Thoracic aorta (tissue), 2 donors: ENCODE results near the gene RASD1. TPM values are rescaled to one million over a fixed set of nuclear protein-coding genes. Genes with fewer than 3 reads are reported as not detected.
A peak's percentile ranks its signal among the peaks of the same experiment; 100 is the strongest.

Experiments
- ATAC-seq: fragments of 150-250 bp; one replicate; pipeline ENCODE4 v1.8.0; 2017; ENCODE audit warnings: low read depth; ENCODE audit not compliant: insufficient number of reproducible peaks, low FRiP score
- DNase-seq: peaks from one replicate; pipeline ENCODE4 v3.0.0-alpha.2; 2020; ENCODE audit warnings: low spot score
- H3K27ac ChIP-seq, 2 donors: fragments of 200-600 bp; sonication (generic); 1 replicate in 1 of 2; 2 replicates in 1 of 2; pipeline ENCODE4 v1.5.1; 2016; ENCODE audit warnings: mild to moderate bottlenecking in 2 of 2, moderate library complexity in 2 of 2
- H3K27me3 ChIP-seq: fragments of 200-600 bp; sonication (generic); replicated peaks from 2 replicates; pipeline ENCODE4 v1.6.0; 2016; ENCODE audit warnings: mild to moderate bottlenecking; ENCODE audit not compliant: insufficient read depth
- H3K36me3 ChIP-seq: fragments of 200-600 bp; sonication (generic); one replicate; pipeline ENCODE4 v1.5.1; 2016
- H3K4me1 ChIP-seq, 2 donors: fragments of 200-600 bp; sonication (generic); 1 replicate in 1 of 2; 2 replicates in 1 of 2; pipeline versions ENCODE4 v1.5.1 to v1.6.0; 2016; ENCODE audit warnings: low read depth in 2 of 2, mild to moderate bottlenecking in 1 of 2; ENCODE audit not compliant: control insufficient read depth in 1 of 2
- H3K4me3 ChIP-seq: fragments of 200-600 bp; sonication (generic); 2 replicates; pipeline ENCODE4 v1.5.1; 2016; ENCODE audit warnings: mild to moderate bottlenecking
- H3K9me3 ChIP-seq: fragments of 200-600 bp; sonication (generic); 2 replicates; pipeline ENCODE4 v1.5.1; 2016
- total RNA-seq, 2 donors: library from RNA; depleted of rRNA; stranded (reverse); fragments of >200 nt; gene quantifications; one replicate each; pipeline versions ENCODE4 v1.1.0 to v1.2.3, GENCODE V29; 2016
- TF ChIP-seq, protein P1 (sequence below): fragments of 200-600 bp; sonication (generic); IDR thresholded peaks from one replicate; pipeline ENCODE4 v1.5.1; 2019; ENCODE audit warnings: antibody characterized with exemption

RASD1 gene
- total RNA-seq, 2 donors from 2014 or later: 23.0 to 28.9 TPM

DNA sequence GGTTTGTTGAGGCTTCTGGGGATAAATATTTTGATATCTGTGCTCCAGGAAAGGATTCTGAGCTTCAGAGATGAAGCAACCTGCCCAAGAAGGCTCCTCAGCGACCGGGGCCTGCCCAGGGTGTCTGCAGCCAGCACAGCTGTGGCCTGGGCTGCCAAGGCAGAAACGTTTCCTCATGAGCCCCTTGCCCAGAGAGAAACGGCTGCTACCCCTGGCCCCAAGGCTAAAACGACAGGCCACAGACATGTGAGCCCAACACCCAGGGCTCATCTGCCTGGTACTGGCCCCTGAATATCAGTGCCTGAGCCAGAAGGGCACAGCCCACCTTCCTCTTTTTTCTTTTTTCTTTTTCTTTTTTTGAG lies 45.4 kb upstream of the RASD1 start:
- Histone ChIP-seq H3K36me3 (no peaks in the 10 kb centered on the region), H3K4me3 (no peak overlapping the region), H3K27ac (no peak overlapping the region), H3K27me3 (no peaks in the 10 kb centered on the region), H3K9me3 (no peaks in the 10 kb centered on the region), H3K4me1 (peaks cover 28 to 73% of the 10 kb centered on the region in 2 donors)
- TF ChIP-seq, protein P1, sequence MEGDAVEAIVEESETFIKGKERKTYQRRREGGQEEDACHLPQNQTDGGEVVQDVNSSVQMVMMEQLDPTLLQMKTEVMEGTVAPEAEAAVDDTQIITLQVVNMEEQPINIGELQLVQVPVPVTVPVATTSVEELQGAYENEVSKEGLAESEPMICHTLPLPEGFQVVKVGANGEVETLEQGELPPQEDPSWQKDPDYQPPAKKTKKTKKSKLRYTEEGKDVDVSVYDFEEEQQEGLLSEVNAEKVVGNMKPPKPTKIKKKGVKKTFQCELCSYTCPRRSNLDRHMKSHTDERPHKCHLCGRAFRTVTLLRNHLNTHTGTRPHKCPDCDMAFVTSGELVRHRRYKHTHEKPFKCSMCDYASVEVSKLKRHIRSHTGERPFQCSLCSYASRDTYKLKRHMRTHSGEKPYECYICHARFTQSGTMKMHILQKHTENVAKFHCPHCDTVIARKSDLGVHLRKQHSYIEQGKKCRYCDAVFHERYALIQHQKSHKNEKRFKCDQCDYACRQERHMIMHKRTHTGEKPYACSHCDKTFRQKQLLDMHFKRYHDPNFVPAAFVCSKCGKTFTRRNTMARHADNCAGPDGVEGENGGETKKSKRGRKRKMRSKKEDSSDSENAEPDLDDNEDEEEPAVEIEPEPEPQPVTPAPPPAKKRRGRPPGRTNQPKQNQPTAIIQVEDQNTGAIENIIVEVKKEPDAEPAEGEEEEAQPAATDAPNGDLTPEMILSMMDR: no peak
- ATAC-seq: no peak
- DNase-seq: no peak

DNA sequence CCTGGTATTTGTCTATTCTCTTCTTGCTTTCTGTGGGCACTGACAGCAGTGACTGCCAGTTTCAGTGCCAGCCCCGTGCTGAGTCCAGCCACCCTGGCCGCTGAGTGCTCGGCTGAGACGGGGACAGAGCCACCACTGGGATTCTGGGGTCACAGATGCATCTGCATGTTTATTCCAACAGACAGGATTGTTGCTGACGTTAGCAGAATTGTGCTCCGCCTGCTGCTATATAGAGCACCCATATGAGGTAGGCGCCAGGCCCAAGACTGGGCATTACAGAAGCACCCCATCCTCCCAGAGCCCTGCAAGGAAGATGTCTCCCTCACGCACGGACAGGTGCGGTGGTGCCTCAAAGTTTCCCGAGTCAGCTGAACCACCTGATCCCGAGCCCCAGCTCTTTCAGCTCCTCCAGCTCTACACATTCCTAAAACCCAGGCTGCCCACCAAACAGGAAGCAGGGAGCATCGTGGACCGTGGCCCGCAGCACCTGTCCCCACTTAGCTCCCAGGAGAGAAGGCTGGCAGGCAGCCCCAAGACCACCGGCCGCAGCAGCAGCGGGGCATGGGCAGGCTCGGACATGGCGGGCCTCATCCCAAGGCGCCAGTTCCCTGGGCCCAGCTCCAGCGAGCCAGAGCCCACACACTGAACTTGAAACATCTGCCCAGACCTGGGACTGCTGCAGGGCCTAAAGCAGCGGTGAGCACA lies 44.9 kb upstream of the RASD1 start:
- H3K27me3 ChIP-seq: no peaks in the 10 kb centered on the region
- no peaks in the 10 kb centered on the region for H3K9me3 ChIP-seq
- TF ChIP-seq, protein P1: no peak
- DNase-seq (no peak), ATAC-seq (no peak)
- H3K4me1 ChIP-seq: peaks cover 28 to 74% of the 10 kb centered on the region in 2 donors
- no peaks in the 10 kb centered on the region for H3K36me3 ChIP-seq
- no peak overlapping the region for H3K27ac ChIP-seq
- H3K4me3 ChIP-seq: no peak overlapping the region

DNA sequence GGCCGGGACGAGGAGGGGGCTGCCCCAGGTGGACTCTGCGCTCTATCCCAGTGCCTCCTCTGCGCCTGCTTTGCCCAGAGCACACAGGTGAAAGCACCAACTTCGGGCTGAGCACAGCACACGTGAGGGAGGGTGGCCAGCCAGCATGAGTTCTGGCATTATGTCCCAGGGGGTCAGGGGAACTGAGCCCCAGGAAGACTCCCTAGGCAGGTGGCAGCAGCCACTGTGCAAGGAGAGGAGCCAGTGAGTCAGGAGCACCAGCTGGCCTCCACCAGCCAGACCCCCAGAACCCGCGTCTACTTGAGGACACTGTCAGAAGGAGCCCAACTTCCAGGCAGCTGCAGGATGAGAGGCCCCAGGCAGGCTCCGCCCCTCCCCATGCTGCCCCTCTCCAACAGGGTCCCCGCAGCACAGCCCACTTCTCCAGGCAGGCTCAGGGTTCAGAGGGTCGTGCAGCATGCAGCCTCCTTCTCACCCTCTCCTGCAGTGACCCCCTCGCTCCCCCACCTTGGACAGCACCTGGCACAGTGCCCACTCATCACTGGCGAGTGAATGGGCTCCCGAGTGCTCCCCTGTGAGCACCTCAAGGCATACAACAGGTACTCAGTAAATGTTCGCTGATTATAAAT lies 44.2 kb upstream of the RASD1 start:
- ATAC-seq: no peak
- DNase-seq: no peak
- no peak overlapping the region for H3K4me3 ChIP-seq
- H3K36me3 ChIP-seq: no peaks in the 10 kb centered on the region
- H3K9me3 ChIP-seq: no peaks in the 10 kb centered on the region
- H3K4me1 ChIP-seq: peaks cover 26 to 74% of the 10 kb centered on the region in 2 donors
- TF ChIP-seq, protein P1: no peak
- no peak overlapping the region for H3K27ac ChIP-seq
- no peaks in the 10 kb centered on the region for H3K27me3 ChIP-seq

DNA sequence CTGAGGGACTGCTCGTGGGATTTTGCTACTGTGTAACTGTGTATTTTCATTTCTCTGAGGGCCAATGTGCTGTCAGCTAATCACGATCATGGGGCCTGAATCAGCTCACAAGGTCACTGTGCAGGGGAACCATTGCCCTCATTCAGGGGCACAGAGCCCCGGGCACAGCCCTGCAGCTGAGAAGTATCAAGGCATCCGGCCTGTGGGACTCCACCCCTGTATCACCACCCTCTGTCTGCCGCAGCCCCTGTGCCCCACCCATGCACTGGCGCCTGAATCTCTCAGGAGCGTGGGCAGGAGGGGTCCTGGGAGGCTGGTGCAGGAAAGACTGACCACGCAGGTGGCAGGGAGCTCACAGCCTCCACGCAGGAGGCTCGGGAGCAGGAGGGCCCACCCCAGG lies 43.4 kb upstream of the RASD1 start:
- DNase-seq (no peak), ATAC-seq (no peak)
- Histone ChIP-seq H3K4me3 (no peak overlapping the region), H3K4me1 (peaks cover 22 to 67% of the 10 kb centered on the region in 2 donors), H3K27me3 (no peaks in the 10 kb centered on the region), H3K9me3 (no peaks in the 10 kb centered on the region), H3K27ac (peak overlapping the region in 1 of 2 donors; percentile 45), H3K36me3 (no peaks in the 10 kb centered on the region)
- TF ChIP-seq, protein P1: no peak

DNA sequence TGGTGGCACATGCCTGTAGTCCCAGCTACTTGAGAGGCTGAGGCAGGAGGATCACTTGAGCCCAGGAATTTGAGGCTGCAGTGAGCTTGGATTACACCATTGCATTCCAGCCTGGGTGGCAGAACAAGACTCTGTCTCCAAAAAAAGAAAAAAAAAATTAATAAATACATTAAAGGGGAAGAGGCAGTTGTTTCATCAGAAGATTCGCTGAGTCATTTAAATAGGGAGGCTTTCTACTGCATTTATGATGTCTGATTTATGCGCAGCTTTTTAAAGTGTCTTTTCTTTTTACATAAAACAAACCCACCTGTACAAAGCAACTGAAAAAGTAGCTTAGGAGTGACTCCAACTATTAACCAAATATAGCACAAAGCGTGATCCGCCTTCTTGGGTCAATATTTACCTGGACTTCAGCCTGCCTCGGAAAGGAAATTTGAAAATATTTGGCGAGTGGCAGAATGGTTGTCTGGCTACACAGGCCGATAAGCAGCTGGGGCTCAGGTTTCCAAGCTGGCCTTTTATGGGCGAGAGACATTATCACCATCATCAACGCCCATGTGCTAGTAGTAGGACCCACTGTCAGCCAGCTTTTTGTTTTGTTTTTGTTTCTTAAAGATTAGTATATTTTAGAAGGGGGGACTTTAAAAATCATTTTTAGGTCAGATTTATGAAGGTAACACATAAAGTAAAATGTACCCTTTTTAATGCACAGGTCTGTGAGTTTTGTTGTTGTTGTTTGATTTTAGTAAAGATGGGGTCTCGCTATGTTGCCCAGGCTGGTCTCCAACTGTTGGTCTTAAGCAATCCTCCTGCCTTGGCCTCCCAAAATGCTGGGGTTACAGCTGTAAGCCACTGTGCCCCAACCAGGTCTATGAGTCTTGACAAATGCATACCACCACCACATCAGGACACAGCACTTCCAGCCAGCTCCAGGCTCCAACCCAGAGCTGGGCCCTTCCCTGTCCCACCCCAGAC lies 42.5 kb upstream of the RASD1 start:
- no peaks in the 10 kb centered on the region for H3K36me3 ChIP-seq
- H3K27me3 ChIP-seq: no peaks in the 10 kb centered on the region
- H3K4me1 ChIP-seq: peaks cover 22 to 58% of the 10 kb centered on the region in 2 donors
- TF ChIP-seq, protein P1: no peak
- ATAC-seq (no peak), DNase-seq (no peak)
- H3K9me3 ChIP-seq: no peaks in the 10 kb centered on the region
- peak overlapping the region; percentile 16 for H3K4me3 ChIP-seq
- peak overlapping the region in 1 of 2 donors; percentile 45 for H3K27ac ChIP-seq
